VCaP (cell line): ENCODE measurements around the gene CARD8.

Experiments used
- H3K27ac ChIP-seq: fragments of 450-650 bp; 2 replicates; pipeline ENCODE4 v1.5.1; 2017
- CTCF ChIP-seq: fragments of 450-650 bp; conservative IDR thresholded peaks from 2 replicates; pipeline ENCODE4 v1.5.1; 2017; ENCODE audit warnings: mild to moderate bottlenecking, moderate library complexity

Gene CARD8

DNA sequence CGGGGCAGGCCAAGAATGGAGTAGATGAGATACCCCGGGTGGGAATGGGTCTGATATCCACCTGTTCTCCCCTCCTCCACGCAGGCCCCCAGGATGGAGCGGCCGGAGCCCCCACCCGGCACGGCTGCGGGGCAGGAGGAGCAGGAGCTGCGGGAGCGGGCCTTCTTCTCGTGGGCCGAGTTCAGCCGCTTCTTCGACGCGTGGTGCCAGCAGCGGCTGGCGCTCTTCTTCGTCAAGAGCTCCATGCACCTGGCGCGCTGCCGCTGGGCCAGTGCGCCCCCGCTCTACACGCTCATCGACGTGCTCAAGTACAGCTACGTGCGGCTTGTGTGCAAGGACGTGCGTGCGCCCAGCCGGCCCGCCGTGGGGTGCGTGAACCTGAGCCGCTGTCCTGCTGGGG lies 84.0 kb downstream of the CARD8 start:
- peak overlapping the region; percentile 96; the same call in 1 of the 2 replicates for H3K27ac ChIP-seq
- TF ChIP-seq CTCF = no peak

DNA sequence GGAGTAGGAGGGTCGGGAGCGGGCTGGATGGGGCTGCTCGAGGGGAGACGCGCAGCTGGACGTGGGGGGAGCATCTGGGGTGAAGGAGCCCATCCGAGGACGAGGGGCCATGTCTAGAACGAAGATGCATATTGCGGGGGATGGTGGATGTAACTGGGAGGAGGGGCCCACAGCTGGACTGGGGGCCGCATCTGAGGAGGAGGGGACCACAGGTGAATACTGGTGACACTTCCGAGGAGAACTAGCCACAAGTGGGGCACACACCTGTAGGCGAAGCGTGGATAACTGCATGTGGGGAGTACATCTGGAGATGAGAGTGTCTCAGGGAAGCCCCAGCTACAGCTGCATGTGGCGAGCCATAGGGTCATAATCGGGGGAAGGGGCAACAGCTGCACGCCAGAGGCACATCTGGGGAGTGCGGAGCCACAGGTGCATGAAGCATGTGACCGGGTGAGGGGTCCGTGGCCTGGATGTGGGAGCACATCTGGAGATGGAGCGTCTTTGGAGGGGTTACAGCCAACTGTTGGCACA lies 84.8 kb downstream of the CARD8 start:
- H3K27ac ChIP-seq = peak overlapping the region; percentile 96

DNA sequence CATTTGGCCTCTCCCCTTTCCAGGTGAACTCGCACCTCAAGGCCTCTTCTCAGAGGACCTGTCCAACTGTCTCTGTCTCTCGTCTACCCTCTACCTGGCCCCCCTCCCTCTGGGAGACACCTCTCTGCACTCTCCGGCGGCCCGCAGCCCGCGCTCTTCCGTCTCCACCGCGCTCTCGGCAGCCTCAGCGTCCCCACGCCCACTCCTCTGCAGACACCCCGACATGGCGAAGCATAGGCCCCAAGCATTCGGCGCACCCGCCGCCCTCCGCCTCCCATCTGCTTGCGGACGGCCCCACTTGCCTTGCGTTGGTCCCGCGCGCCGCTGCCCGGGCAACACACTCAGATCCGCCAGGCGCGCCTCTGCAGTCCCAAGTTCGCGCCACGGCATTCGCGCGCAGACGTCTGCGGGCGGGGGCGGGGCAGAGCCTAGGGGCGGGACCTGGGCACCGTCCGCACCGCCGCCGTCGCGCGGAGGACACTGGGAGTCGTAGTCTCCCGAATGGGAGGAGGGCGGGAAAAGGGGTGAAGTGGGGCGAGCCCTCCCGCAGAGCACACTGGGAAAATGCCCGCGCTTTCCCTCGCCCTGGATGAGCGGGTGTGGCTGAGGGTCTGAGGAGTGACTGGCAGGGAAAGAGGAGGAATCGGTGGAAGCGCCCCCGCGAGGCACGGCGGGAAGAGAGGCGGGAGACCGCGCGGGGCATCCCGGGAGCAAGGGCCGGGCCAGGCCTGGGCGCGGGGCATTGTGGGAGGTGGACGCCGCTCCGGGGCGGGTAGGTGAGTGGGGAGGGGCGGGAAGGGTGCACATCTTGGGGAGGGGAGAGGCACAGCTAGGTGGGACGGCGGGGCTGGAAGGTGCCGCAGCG lies 85.5 kb downstream of the CARD8 start, which contains the start of the genes LIG1 and ZSWIM9:
TSS of gene LIG1 (minus strand) at position 406 of the 865 bp plus-strand sequence. CDS start 4,778 bp downstream, outside the sequence.
TSS of gene ZSWIM9 (plus strand) at position 742 of the 865 bp plus-strand sequence. CDS start 1,123 bp downstream, outside the sequence.
- TF ChIP-seq CTCF = no peak; the same call in 1 of the 2 replicates
- peak within 1 kb of the TSS; percentile 96 for H3K27ac ChIP-seq

More for the DNA sequence above, 84.8 kb downstream of the CARD8 start:
- TF ChIP-seq CTCF = no peak

DNA sequence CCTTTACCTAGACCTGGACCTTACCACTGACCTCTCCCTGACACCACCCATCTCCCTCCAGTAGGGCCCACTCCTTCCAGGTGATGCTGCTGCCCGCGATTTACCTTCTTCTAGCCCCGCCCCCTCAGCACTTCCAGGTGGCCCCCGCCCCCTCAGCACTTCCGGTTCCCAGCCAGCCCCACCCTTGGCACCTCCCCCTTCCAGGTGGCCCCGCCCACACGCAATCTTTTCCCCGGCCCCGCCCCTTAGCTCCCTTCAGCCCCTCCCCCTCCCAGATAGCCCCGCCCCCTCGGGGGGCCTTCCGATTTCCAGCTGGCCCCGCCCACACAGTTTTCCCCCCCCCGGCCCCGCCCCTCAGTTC lies 86.2 kb downstream of the CARD8 start:
- H3K27ac ChIP-seq = peak overlapping the region; percentile 96
- TF ChIP-seq CTCF = no peak

GRCh38 chr19:48168689-48169088 lies 87.0 kb downstream of the CARD8 start:
- TF ChIP-seq CTCF = no peak
- H3K27ac ChIP-seq = peak overlapping the region; percentile 96; the same call in 1 of the 2 replicates

DNA sequence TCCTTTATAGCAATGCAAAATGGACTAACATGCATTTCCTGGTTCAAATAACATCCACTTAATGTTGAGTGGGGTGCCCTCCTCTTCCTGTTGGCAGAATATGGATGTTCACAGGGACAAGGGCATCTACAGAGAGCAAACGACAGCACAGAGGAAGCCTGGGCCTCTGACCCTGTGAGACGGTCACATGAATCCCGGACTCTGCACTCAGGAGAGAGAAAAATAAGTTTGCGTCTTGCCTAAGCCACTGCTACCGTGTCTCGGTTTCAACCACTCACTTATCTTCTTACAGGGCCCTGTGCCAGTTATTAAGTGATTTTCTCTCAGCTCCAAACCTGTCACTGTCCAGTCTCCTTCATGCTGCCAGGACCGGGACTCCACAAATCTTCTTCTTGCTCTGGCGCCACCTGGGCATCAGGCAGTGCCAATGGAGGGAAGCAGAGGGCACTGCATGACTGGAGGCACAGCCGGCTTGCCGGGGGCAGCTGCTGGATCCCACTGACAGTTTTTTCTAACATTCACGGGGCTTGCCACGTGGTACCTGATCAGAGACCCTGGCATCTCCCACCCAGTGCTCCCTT lies 97.4 kb downstream of the CARD8 start:
- no peak overlapping the region for H3K27ac ChIP-seq
- peak; percentile 73 for TF ChIP-seq CTCF
